Central memory CD4-positive, alpha-beta T cell (primary cell): Measurements from ENCODE around the gene PRKAG2.
"Not testable (repeated sequence)": the region's sequence is repeated elsewhere in the genome, so short reads cannot be mapped to it uniquely, and the experiment has no call there.

ENCODE experiments used
- DNase-seq: peaks from one replicate; pipeline ENCODE4 v3.0.0; 2022
- total RNA-seq, 3 experiments: gene quantifications; one replicate each; lab custom pipeline; 2026; lab: John Stamatoyannopoulos, UW

The PRKAG2 gene
- 38.2 to 57.5 (median 43.8) reads per million in 3 experiments for total RNA-seq

GRCh38 chr7:151876899-151877777 lies at the start of gene PRKAG2:
Gene PRKAG2, minus strand, starts transcription at chr7:151877115. Its CDS starts 495 bp downstream, at chr7:151876620.
- DNase-seq, result peak; percentile 73

- no peak for DNase-seq
Observed at GRCh38 chr7:151926336-151926712, 49.4 kb upstream of the PRKAG2 start.

- no peak for DNase-seq
Observed at GRCh38 chr7:151925446-151926335, 48.8 kb upstream of the PRKAG2 start.

- no peak for DNase-seq
Observed at GRCh38 chr7:151924508-151924907, 47.6 kb upstream of the PRKAG2 start.

GRCh38 chr7:151924001-151924400 lies 47.1 kb upstream of the PRKAG2 start:
- DNase-seq, result no peak

- DNase-seq, result no peak
Observed at GRCh38 chr7:151923097-151923876, 46.4 kb upstream of the PRKAG2 start.

- DNase-seq, result no peak
Observed at GRCh38 chr7:151921451-151921850, 44.5 kb upstream of the PRKAG2 start.

- DNase-seq, result no peak
Observed at GRCh38 chr7:151920488-151920887, 43.6 kb upstream of the PRKAG2 start.

GRCh38 chr7:151919595-151919994 lies 42.7 kb upstream of the PRKAG2 start:
- no peak for DNase-seq

- DNase-seq, result no peak
Observed at GRCh38 chr7:151918510-151918843, 41.6 kb upstream of the PRKAG2 start.

- DNase-seq, result no peak
Observed at GRCh38 chr7:151917791-151918509, 41.0 kb upstream of the PRKAG2 start.

GRCh38 chr7:151914051-151914450 lies 37.1 kb upstream of the PRKAG2 start:
- DNase-seq, result no peak

- DNase-seq, result not testable (repeated sequence)
Observed at GRCh38 chr7:151910655-151911054, 33.7 kb upstream of the PRKAG2 start.

- not testable (repeated sequence) for DNase-seq
Observed at GRCh38 chr7:151907115-151907514, 30.2 kb upstream of the PRKAG2 start.

- DNase-seq, result no peak
Observed at GRCh38 chr7:151905766-151906165, 28.9 kb upstream of the PRKAG2 start.

GRCh38 chr7:151905353-151905752 lies 28.4 kb upstream of the PRKAG2 start:
- DNase-seq, result no peak

- DNase-seq, result no peak
Observed at GRCh38 chr7:151904270-151904669, 27.4 kb upstream of the PRKAG2 start.

- no peak for DNase-seq
Observed at GRCh38 chr7:151903249-151904032, 26.5 kb upstream of the PRKAG2 start.

GRCh38 chr7:151902311-151902710 lies 25.4 kb upstream of the PRKAG2 start:
- DNase-seq, result no peak

- DNase-seq, result no peak
Observed at GRCh38 chr7:151901828-151902227, 24.9 kb upstream of the PRKAG2 start.

- no peak for DNase-seq
Observed at GRCh38 chr7:151900986-151901621, 24.2 kb upstream of the PRKAG2 start.
